GM21723 (cell line): ENCODE data around the gene EPHB2.
"Not testable (repeated sequence)": the region's sequence is repeated elsewhere in the genome, so short reads cannot be mapped to it uniquely, and the experiment has no call there.

ENCODE experiments used
- ATAC-seq: cut with Tn5 transposase; IDR thresholded peaks from one replicate; pipeline ENCODE4 v1.9.1; 2021; ENCODE audit warnings: mild to moderate bottlenecking, moderate library complexity; ENCODE audit not compliant: unreplicated experiment

Gene EPHB2

GRCh38 chr1:22932803-22933470, 222.3 kb downstream of the EPHB2 start:
- no peak for ATAC-seq

- ATAC-seq: no peak
Measured at GRCh38 chr1:22935433-22935832, 224.8 kb downstream of the EPHB2 start.

DNA sequence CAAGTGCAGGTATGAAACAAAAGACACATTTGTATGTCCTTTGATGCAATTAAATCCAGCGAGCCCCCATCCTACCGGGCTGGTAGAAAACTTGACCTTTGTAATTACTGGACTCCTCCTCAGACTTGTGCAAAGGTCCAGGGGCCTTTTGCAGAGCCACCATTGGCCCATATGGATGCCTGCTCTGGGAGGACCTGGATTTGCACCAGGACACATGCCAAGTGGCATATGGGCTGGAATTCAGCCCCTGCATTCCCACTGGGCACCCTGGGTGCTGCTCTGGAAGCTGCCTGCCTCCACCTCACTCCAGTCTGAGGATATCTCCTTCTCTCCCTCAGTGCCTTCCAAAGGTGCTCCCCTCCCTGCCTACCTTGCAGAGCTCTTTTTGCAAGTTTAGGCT, 226.0 kb downstream of the EPHB2 start:
- no peak for ATAC-seq

DNA sequence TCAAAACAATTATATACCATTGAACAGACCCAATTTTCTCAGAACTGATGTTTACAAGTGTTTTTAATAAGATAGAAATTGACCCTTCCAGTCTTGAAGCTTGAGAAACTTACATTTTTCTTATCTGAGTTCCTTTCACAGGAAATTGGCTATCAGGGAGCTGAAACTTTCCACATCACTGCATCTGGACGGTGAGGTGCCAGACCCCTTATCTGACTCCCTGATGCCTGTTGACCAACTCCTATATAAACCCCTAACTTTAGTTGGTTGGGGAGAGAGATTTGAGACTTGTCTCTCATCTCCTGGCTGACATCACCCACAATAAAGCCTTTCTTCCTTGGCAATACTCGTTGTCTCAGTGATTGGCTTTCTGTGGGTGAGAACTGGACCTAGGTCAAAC, 230.6 kb downstream of the EPHB2 start:
- ATAC-seq: no peak

GRCh38 chr1:22944346-22945055, 233.9 kb downstream of the EPHB2 start:
- ATAC-seq: no peak

- ATAC-seq: not testable (repeated sequence)
Measured at GRCh38 chr1:22945171-22945570, 234.5 kb downstream of the EPHB2 start.

GRCh38 chr1:22949822-22950331, 239.2 kb downstream of the EPHB2 start:
- ATAC-seq: no peak

DNA sequence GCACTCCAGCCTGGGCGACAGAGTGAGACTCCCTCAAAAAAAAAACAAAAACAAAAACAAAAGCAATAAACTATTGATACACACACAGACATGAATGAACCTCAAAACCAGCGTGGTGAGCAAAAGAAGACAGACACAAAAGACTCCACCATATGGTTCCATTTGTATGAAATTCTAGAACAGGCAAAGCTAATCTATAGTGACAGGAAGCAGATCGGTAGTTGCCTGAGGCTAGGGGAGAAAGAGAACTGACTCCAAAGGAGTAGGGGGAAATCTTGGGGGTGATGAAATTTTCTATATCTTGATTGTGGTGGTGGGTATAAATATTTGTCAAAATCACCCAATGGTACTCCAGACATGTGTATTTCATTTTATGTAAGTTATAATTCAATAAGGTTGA, 241.2 kb downstream of the EPHB2 start:
- ATAC-seq: no peak

- ATAC-seq: no peak
Measured at GRCh38 chr1:22952694-22953056, 242.0 kb downstream of the EPHB2 start.

DNA sequence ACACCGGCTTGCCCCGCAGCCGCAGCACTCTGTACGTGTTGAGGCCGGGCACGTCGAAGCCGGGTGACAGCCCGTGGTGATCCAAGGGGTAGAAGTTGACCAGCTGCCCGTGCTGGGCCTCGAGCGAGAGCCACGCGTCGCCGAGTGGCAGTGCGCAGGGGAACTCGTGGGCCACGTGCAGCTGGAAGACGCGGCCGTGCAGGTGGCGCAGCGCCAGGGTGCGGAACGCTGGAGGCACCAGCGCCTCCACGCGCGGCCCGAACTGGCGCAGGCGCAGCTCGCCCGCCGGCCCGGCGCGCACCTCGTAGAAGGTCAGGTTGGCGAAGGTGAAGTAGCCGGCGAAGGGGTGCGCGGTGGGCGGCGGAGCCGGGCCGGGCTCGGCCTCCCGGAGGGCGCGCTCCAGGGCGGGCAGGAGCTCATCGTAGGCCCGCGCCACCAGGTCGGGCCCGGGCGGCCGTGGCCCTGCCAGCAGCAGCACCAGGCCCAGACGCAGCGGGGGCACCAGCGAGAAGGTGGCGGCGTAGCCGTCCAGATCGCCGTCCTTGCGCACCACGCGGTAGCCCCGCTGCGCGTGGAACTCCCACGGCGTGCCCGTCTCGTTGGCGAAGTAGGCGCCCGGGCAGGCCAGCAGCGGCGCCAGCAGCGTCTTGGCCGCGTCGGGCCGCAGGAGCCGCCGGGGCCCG, 242.6 kb downstream of the EPHB2 start:
- no peak for ATAC-seq

GRCh38 chr1:22953740-22954141, 243.1 kb downstream of the EPHB2 start:
- ATAC-seq: no peak

DNA sequence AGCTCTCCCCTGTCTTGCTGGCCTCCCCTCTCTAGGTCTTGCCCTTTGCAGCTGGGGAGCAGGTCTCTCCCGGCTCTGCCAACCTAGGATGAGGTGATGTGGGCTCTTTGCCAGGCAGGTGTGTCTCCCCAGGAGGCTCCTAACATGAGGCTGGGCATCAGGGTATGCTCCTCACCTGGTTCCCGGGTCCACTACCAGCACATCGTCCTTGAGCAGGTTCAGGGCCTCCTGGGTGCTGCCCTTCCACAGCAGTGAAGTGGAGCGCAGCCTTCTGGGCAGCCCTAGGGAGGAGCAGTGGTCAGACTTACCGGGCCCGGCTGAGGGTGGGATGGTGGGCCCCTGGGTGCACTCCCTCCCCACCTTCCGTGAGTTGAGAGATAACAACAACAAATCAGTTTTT, 244.5 kb downstream of the EPHB2 start:
- no peak for ATAC-seq

GRCh38 chr1:22957066-22957465, 246.4 kb downstream of the EPHB2 start:
- no peak for ATAC-seq

GRCh38 chr1:22958556-22958955, 247.9 kb downstream of the EPHB2 start:
- no peak for ATAC-seq

DNA sequence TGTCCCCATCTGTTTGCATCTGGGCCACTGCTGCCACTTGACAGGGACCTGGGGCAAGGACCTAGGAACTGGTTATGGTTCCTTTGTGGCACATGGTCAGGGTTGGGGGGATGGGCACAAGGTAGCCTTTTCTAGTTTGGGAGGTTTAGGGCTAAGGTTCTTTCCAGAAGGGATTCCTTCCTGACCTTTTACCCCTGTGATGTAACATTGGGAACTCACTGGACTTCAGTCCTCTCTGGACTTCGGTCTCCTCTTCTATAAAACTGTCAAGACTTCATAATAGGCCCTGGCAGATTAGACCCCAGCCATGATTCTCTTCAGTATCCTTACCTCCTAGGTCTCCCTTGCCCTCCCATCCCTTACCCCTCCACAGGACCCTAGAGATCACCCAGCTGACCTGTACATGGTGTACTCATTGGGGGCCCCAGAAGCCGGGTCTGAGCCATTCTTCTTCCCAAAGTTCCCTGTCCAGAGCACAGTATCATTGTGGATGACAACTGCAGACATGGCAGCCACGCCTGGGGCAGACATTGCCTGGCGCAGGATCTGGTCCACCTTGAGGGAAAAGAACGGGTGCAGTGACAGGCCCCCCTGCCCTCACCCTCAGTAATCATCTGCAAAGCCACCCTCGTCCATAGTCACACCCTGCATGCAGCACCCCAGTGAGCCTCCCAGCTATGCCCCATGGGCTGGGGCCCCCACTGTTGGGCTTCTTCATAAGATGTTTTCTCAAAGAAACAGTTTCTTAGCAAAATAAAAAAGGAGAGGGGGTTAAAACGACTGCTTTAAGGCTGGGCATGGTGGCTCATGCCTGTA, 249.1 kb downstream of the EPHB2 start:
- ATAC-seq: no peak

DNA sequence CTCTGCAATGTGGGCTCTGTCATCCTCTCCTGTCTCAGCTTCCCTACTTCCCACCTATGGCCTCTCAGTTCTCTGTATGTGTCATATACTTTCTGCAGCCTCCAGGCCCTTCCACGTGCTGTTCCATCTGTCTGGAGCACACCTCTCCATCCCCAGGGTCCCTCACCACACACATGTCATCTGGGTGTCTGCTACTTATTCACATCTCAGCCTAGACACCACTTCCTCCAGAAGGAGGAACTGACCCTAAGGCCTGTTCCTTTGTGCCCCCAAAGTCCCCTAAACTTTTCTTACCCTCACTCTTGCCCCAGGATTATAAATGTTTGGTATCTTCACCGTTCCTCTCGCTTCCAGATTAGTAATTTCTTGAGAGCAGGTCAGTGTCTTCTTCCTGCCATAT, 251.9 kb downstream of the EPHB2 start:
- no peak for ATAC-seq

- ATAC-seq: no peak
Measured at GRCh38 chr1:22963044-22963677, 252.5 kb downstream of the EPHB2 start.

- ATAC-seq: no peak
Measured at GRCh38 chr1:22966309-22966708, 255.7 kb downstream of the EPHB2 start.

GRCh38 chr1:22967833-22968232, 257.2 kb downstream of the EPHB2 start:
- no peak for ATAC-seq

DNA sequence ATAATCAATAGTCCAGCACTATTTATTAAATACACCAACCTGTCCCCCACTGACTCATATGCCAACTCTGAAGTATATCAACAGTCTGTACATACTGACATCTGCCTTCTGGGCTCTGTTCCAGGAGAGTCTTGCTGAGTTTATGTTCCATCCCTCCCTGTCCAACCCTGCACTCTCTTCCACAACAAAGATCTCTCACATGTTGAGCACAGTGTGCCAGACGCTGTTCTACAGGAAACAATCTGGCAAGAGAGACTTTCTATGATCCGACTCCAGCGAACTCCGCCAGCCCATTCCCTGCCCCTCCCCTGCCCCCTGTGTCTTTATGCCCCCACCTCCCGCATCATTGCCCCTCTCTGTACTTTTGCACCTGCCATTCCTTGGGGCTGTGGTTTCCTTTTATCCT, 258.7 kb downstream of the EPHB2 start:
- ATAC-seq: no peak

- ATAC-seq: no peak
Measured at GRCh38 chr1:22970096-22970495, 259.5 kb downstream of the EPHB2 start.
